ENCODE measurements around the gene SLFN13. TPM values are rescaled to one million over a fixed set of nuclear protein-coding genes. Genes with fewer than 3 reads are reported as not detected.

SLFN13 gene, protein sequence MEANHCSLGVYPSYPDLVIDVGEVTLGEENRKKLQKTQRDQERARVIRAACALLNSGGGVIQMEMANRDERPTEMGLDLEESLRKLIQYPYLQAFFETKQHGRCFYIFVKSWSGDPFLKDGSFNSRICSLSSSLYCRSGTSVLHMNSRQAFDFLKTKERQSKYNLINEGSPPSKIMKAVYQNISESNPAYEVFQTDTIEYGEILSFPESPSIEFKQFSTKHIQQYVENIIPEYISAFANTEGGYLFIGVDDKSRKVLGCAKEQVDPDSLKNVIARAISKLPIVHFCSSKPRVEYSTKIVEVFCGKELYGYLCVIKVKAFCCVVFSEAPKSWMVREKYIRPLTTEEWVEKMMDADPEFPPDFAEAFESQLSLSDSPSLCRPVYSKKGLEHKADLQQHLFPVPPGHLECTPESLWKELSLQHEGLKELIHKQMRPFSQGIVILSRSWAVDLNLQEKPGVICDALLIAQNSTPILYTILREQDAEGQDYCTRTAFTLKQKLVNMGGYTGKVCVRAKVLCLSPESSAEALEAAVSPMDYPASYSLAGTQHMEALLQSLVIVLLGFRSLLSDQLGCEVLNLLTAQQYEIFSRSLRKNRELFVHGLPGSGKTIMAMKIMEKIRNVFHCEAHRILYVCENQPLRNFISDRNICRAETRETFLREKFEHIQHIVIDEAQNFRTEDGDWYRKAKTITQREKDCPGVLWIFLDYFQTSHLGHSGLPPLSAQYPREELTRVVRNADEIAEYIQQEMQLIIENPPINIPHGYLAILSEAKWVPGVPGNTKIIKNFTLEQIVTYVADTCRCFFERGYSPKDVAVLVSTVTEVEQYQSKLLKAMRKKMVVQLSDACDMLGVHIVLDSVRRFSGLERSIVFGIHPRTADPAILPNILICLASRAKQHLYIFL
- 0.94 TPM for total RNA-seq

GRCh38 chr17:35448214-35448898, at the start of gene SLFN13:
Gene SLFN13, minus strand, starts transcription at chr17:35448766. Its CDS starts 3,086 bp downstream, at chr17:35445680.

DNA sequence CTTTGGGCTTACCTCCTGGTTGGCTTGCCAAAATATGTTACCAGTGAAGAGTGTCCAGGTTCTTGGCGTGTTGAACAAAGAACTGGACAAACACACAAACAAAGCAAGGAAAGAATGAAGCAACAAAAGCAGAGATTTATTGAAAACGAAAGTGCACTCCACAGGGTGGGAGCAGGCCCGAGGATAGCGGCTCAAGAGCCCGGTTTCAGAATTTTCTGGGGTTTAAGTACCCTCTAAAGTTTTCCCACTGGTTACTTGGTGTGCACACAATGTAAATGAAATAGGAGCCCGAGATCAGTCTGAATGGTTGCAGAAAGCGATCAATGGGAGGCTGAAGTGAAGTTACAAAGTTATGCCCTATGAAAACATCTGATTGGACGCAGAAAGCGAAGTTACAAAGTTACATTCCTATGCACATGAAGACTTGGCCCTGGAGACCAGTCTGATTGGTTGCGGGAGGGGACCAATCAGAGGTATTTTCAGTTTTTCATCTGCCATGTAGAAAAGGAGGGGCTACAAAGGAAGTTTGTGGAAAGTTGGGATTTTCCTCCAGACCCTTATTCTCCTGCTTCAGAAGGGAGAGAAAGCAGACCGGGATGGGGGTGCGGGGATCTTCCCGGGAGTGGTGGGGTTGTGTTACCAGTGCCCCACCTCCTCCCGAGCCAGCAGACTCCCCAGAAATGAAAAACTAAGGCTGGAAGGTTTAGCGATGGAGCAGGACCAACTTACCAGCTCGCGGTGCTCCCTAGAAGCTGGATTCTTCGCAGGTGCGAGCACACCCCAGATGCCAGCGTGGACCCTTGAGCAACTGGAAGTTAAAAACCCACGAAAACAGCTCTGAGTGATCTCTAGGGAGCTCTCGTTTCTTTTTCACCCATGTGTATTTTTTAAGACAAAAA, 16.1 kb downstream of the SLFN13 start, which contains the start of gene SLFN12:
Gene SLFN12 (minus strand): TSS at position 325 of the 899 bp plus-strand sequence. CDS start 9,472 bp downstream, outside the sequence.

Small RNAs within 50 kb of the gene (small RNA-seq; reads per million reads assigned to genes)
- not detected for gene AC060766.5 (ENCODE audit: low replicate concordance)

Other genes with a start within 250 kb of the SLFN13 start
- gene SLFN5, start 205.7 kb downstream of the SLFN13 start, total RNA-seq: 3.1 TPM
- 2.5 TPM for gene SLFN11, start 75.1 kb downstream of the SLFN13 start, total RNA-seq
- gene SLFN12, start 16.3 kb downstream of the SLFN13 start, total RNA-seq: 2.2 TPM
- not detected for gene SLFN12L, start 88.9 kb upstream of the SLFN13 start, total RNA-seq
- 0.31 TPM for gene SLFN14, start 112.1 kb upstream of the SLFN13 start, total RNA-seq
- gene PEX12, start 129.8 kb upstream of the SLFN13 start, total RNA-seq: 4.7 TPM
- gene AP2B1, start 138.6 kb upstream of the SLFN13 start, total RNA-seq: 190 TPM